T1000 (cell line): ENCODE measurements around the gene MIGA2.
"Not testable (repeated sequence)": the region's sequence is repeated elsewhere in the genome, so short reads cannot be mapped to it uniquely, and the experiment has no call there.

Experiments used
- DNase-seq: peaks from one replicate; lab custom pipeline; 2025; ENCODE audit warnings: mixed read lengths; lab: John Stamatoyannopoulos, UW

The MIGA2 gene

DNA sequence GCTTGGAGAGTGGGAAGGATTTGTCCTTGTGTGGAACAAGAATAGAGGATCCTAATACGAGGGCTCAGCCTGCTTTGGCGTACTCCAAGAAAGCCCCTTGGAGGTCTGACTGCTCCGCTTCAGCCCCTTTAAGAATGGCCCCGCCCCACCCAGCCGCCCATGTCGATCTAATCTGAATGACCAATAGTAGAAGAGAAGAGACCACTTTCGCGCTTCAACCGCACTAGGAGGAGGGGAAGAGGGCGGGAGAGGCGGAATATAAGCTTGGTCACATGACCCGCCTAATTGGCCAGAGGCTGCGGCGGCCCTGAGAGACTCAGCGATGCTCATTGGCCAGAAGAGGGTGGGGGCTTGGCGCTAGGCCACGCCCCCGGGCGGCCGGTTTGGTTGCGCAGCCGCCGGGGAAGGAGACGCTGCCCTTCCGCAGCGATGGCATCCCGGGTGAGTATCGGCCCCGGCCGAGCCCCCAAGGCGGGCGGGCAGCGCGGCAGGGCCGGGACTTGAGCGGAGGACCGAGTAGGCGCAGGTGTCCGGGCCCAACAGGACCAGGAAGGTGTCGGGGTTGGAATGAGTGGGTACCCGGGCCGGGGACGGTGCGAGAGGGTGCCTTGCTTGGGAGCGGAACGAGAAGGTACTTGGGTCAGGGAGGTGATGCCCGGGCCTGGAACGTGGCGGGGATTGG lies at the start of gene MIGA2:
Gene MIGA2 (plus strand): TSS at position 386 of the 682 bp plus-strand sequence. CDS start 3,969 bp downstream, outside the sequence.
- peak; percentile 95 for DNase-seq

DNA sequence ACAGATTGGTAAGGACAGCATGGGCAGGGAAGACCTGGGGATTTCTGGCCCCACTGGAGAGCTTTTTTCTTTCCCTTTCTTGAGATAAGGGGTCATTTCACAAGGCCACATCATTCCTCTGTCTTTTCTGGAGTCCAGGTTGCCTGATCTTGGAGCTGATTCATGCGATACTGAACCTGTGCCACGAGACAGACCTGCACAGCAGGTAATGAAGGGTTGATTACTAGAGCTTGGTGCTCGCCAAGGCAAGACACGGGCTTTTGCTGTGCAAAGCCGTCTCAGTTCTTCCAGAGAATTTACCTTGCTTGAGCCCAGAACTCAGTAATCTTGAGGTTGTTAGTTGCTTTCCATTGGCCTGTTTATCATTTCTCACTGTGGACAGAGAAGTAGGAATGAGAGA lies 49.8 kb upstream of the MIGA2 start:
- no peak for DNase-seq

- DNase-seq, result peak; percentile 47
These were observed 48.6 kb upstream of the MIGA2 start for GRCh38 chr9:128987805-128988204.

DNA sequence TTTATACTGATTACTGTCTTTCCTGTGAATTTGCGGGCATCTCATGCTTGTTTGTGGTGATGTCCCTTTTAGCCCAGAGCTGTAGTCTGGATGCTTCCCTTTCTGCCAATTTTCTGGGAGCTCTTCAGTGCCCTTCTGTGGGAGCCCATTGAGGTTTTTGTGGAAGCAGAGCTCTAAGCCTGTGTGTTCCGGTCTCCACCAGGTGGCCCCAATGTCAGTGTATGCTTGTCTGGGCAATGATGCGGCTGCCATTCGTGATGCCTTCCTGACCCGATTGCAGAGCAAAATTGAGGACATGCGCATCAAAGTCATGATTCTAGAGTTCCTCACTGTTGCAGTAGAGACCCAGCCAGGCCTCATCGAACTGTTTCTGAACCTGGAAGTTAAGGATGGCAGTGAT lies 43.4 kb upstream of the MIGA2 start:
- no peak for DNase-seq

- no peak for DNase-seq
These were observed 40.6 kb upstream of the MIGA2 start for GRCh38 chr9:128995791-128996190.

DNA sequence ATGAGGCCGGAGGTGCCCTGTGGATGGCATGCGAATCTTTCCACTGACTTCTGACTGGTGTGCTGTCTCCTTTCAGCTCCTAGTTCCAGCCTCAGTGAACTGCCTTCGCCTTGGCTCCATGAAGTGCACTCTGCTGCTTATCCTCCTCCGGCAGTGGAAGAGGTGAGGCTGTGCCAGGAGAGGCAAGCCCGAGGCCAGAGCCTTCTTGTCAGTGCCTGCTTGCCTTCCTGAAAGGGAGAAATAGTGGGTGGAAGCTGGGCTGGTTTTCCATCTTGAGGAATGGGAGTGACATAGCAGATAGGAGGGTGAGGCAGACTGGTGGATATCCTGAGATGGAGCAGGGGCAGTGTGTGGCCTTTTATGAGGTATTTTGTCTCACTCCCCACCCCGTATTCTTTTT lies 38.0 kb upstream of the MIGA2 start:
- DNase-seq, result no peak

DNA sequence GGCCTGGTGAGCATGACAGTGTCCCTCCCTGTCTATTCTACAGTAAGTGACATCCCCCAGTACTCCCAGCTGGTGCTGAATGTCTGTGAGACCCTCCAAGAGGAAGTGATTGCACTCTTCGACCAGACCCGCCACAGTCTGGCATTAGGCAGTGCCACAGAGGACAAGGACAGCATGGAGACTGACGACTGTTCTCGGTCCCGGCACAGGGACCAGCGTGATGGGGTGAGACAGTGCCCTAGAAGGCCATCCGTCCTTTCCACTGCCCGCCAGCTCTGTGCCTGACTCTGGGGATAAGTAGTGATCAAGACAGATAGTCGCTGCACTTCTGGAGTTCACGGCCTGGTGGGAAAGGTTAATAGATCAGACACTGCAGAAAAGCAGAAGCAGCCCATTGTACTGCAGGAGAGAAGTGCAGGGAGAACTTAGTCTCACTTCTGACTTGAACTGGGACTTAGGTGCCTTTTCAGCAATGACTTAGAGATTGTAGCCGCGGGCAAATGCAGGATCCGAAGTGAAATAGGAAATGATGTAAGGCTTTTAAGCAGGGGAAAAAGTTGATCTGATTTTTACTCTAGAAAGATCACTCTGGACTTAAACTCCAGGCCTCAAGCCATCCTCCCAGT lies 36.7 kb upstream of the MIGA2 start:
- no peak for DNase-seq

GRCh38 chr9:129001504-129002325 lies 34.7 kb upstream of the MIGA2 start:
- no peak for DNase-seq

DNA sequence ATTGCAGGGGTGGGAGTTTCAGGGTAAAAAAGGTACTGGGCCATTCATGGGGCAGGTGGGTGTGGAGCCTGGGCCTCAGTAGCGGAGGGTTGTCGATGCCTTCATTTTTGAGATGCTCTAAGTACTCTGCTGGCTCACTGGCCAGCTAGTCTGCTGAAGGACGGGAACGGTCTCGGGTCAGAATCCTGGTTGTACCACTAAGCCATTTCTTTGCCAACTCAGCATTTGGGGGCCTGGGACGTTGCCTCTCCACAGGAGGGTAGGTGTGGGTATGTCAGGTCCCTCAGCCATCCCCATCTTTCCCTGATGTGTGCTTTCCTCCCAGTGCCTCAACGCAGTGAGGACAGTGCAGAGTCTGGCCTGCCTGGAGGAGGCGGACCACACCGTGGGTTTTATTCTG lies 33.4 kb upstream of the MIGA2 start:
- DNase-seq, result no peak

DNA sequence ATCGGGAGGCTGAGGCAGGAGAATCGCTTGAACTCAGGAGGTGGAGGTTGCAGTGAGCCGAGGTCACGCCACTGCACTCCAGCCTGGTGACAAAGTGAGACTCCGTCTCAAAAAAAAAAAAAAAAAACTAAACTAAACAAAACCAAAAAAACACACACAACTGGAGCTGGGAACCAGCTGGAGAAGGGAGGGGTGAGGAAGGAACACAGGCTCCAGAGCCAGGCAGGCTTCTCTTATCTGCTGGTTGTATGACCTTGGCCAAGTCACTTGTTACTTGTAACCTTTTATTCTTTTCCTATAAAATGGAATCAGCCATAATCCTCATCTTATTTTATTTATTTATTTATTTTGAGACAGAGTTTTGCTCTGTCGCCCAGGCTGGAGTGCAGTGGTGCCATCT lies 32.3 kb upstream of the MIGA2 start:
- DNase-seq, result not testable (repeated sequence)

DNA sequence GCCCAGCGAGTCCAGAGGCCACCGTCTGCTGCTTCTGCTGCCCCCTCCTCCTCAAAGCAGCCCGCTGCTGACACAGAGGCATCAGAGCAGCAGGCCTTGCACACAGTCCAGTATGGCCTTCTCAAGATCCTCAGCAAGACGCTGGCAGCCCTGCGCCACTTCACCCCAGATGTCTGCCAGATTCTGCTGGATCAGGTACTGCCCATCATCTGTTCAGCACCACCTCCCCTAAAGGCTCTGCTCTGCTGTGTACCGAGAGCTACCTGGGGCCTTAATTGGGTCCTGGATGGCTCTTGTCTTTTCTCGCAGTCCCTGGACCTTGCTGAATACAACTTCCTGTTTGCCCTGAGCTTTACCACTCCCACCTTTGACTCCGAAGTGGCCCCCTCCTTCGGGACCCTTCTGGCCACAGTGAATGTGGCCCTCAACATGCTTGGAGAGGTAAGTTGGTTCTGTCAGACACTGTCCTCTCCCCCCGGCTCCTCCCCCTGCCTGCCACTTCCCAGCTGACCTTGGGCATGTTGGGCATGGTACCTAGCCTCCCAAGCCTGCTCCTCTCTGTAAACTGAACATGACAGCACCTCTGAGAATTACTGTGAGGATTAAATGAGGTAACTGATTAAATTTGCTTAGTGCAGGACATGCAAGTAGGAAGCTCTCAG lies 31.0 kb upstream of the MIGA2 start:
- no peak for DNase-seq

GRCh38 chr9:129006328-129007034 lies 29.9 kb upstream of the MIGA2 start:
- DNase-seq, result peak; percentile 34

GRCh38 chr9:129007035-129007765 lies 29.2 kb upstream of the MIGA2 start:
- DNase-seq, result no peak

DNA sequence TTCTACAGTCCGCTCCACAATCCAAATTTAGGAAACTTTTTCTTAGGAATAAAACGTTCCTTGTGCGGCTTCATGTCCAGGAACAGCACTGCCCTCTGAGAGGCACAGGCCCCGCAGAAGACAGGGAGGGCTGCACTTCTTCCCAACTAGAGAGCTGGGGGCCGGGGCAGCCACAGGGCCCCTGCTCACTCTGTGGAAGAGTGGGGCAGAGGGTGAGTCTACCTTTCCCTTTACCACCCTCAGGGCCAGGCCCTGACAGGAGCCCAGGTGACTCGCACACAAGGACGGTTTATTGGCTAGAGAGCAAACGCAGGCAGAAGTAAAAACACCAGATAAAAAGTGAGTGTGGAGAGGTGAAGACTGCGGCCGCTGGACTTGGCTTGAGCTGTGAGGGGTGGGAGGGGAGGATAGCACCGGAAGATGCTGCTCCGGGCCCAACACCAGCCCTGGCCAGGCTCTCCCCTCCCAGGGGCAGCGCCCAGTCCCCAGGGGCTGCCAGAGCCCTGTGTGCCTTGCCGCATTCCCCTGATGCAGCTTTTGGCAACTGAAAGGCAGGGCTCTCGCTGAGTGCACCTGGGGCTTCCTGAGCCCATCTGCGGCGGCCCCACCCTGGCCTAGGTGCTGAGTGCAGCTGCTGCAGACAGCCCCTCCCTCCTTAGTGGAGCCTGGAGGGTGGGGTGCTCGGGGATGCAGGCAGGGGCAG lies 28.5 kb upstream of the MIGA2 start:
- no peak for DNase-seq

- no peak for DNase-seq
These were observed 27.9 kb upstream of the MIGA2 start for GRCh38 chr9:129008469-129008965.

GRCh38 chr9:129008986-129009583 lies 27.3 kb upstream of the MIGA2 start:
- no peak for DNase-seq

GRCh38 chr9:129009584-129010141 lies 26.8 kb upstream of the MIGA2 start:
- no peak for DNase-seq

GRCh38 chr9:129010267-129010975 lies 26.0 kb upstream of the MIGA2 start:
- DNase-seq, result no peak

- DNase-seq, result no peak
These were observed 25.3 kb upstream of the MIGA2 start for GRCh38 chr9:129011170-129011569.
